Superior temporal gyrus (tissue), 1 donor: ENCODE results near the gene ZSCAN26.
"Not testable (repeated sequence)": the region's sequence is repeated elsewhere in the genome, so short reads cannot be mapped to it uniquely, and the experiment has no call there.

Experiments
- DNase-seq: peaks from one replicate; pipeline ENCODE4 v3.0.0-alpha.2; 2016; ENCODE audit errors: extremely low spot score

ZSCAN26 gene

DNA sequence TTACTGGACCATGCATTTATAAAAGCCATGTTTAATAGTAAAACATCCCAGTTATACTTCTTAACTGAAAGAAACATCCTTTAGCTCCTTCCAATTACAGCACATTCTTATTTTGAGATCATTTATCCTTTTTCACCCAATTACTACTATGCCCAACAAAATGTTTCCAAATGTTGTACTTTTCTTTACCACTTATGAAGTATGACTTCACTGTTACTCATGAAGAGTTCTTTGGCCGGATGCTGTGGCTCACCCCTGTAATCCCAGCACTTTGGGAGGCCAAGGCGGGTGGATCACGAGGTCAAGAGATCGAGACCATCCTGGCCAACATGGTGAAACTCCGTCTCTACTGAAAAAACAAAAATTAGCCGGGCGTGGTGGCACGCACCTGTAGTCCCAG is 50.9 kb downstream of the ZSCAN26 start:
- DNase-seq: not testable (repeated sequence)

DNA sequence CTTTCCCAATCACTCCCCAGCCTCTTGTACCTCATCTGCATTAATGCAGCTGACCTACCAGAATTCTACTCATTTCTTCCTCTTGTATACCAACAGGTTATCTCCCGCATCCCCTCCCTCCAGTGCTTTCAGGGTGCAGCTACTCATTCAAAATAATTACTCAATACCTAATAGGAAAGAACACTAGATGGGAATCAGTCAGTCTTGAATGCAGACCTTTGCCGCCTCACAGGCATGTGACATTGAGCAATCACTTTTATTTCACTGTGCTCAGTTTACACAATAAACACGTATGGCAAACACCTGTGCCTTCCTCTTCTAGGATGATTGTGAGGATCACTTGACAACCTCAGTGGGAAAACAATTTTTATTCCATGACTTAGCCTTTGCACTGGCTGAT is 55.7 kb downstream of the ZSCAN26 start:
- no peak for DNase-seq

DNA sequence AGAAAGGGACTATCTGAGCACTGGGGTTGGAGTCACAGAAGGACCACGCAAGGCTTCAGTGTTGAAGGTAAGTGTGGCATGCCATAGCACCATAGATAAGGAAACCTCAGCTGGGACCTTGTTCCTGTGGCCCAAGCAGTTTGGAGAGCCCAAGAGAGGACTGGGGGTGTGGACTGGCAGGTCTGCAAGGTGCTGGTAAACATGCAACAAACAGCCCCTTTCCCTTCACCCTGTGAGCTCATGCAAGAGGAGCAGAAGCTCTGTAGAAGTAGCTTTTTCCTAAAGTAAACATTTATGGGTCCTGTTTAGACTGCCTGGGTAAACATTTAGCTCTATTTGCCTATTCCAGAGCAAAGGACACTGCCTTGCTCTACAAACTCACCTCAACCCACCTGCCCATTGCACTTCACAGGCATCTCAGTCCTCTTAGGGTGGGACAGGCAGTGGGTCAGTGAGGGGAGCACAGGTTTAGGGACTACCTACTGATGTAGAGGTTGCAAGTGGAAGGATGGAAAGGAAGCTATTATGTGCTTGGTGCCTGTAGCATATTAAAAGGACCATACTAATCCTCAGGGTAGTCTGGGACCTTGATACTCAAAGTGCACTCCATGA is 57.0 kb downstream of the ZSCAN26 start:
- no peak for DNase-seq

DNA sequence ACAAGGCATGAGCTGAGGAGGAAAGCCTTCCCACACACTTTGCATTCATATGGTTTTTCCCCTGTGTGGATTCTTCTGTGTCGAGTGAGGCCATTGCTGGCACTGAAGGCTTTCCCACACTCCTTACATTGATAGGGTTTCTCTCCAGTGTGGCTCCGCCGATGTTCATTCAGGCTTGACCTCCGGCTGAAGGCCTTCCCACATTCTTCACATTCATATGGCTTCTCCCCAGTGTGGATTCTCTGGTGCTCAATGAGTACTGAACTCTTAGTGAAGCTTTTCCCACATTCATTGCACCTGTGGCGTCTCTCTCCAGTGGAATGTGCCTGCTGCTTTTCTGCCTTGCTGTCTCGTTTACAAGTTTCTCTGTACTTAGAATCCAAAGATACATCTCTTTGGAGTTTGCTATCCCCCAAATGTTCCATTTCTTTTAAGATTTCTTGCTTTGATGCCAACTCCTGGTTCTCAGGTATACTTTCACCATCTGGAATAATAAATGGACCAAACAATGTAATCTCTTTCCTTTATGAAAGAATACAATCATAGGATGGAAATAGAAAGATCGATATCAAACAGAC is 59.5 kb downstream of the ZSCAN26 start:
- DNase-seq: no peak
